ENCODE data around the gene KNSTRN.

KNSTRN gene

GRCh38 chr15:40388941-40389823 lies 6.7 kb downstream of the KNSTRN start:
- peak in 1 of 10 donors; percentile 57 for DNase-seq
- intact Hi-C loops (cut with DNase I) = no loop called here

- intact Hi-C loops (cut with DNase I) = no loop called here
- DNase-seq = no peak
These were observed 7.5 kb downstream of the KNSTRN start for GRCh38 chr15:40389824-40390595.

GRCh38 chr15:40392986-40393948 lies 10.7 kb downstream of the KNSTRN start:
- DNase-seq = no peak
- intact Hi-C loops (cut with DNase I) = no loop called here

GRCh38 chr15:40397688-40398412 lies 15.3 kb downstream of the KNSTRN start:
- intact Hi-C loops (cut with DNase I) = no loop called here
- DNase-seq = no peak

GRCh38 chr15:40398413-40398873 lies 15.9 kb downstream of the KNSTRN start:
- peak in 1 of 10 donors; percentile 66 for DNase-seq
- intact Hi-C loops (cut with DNase I) = no loop called here

GRCh38 chr15:40399370-40399769 lies 16.8 kb downstream of the KNSTRN start:
- intact Hi-C loops (cut with DNase I) = no loop called here
- no peak for DNase-seq

- intact Hi-C loops (cut with DNase I) = loop anchor here (5.0 kb wide), 1 partner anchor 63 kb away; the partner anchor contains the start of gene CCDC9B
- DNase-seq = peak; percentile 95 to 100 (median 97)
These were observed 23.2 kb downstream of the KNSTRN start, which contains the start of gene IVD for GRCh38 chr15:40405501-40406381. TSS of gene IVD (plus strand) at chr15:40405795. CDS start at chr15:40405828, 33 bp downstream.

- DNase-seq = peak in 1 of 10 donors; percentile 71
- intact Hi-C loops (cut with DNase I) = loop anchor here (5.0 kb wide), 1 partner anchor 65 kb away; the partner anchor contains the start of gene CCDC9B
These were observed 24.9 kb downstream of the KNSTRN start for GRCh38 chr15:40407330-40407990.

GRCh38 chr15:40409366-40409765 lies 26.8 kb downstream of the KNSTRN start:
- intact Hi-C loops (cut with DNase I) = loop anchor here (5.0 kb wide), 1 partner anchor 67 kb away; the partner anchor contains the start of gene CCDC9B
- DNase-seq = no peak

- peak in 2 of 10 donors; percentile 58 to 61 for DNase-seq
- intact Hi-C loops (cut with DNase I) = no loop called here
These were observed 28.0 kb downstream of the KNSTRN start for GRCh38 chr15:40410476-40410875.

GRCh38 chr15:40412095-40412759 lies 29.7 kb downstream of the KNSTRN start:
- intact Hi-C loops (cut with DNase I) = no loop called here
- DNase-seq = peak in 1 of 10 donors; percentile 45

- intact Hi-C loops (cut with DNase I) = no loop called here
- peak in 2 of 10 donors; percentile 32 to 34 for DNase-seq
These were observed 30.5 kb downstream of the KNSTRN start for GRCh38 chr15:40413036-40413435.

- peak in 2 of 10 donors; percentile 40 to 80 for DNase-seq
- intact Hi-C loops (cut with DNase I) = no loop called here
These were observed 32.3 kb downstream of the KNSTRN start for GRCh38 chr15:40414816-40415215.

GRCh38 chr15:40415226-40415625 lies 32.7 kb downstream of the KNSTRN start:
- intact Hi-C loops (cut with DNase I) = no loop called here
- peak in 2 of 10 donors; percentile 44 to 52 for DNase-seq

GRCh38 chr15:40416056-40416455 lies 33.5 kb downstream of the KNSTRN start:
- intact Hi-C loops (cut with DNase I) = no loop called here
- DNase-seq = peak in 2 of 10 donors; percentile 60 to 85

GRCh38 chr15:40418126-40418525 lies 35.6 kb downstream of the KNSTRN start:
- peak in 2 of 10 donors; percentile 38 to 60 for DNase-seq
- intact Hi-C loops (cut with DNase I) = no loop called here
